Activated CD8-positive, alpha-beta memory T cell treated with anti-CD3 and anti-CD28 coated beads, Interleukin-2, amount 50 U/mL, for 1 hour (primary cell): ENCODE results near the gene PGS1.
"Not testable (repeated sequence)": the region's sequence is repeated elsewhere in the genome, so short reads cannot be mapped to it uniquely, and the experiment has no call there.

Source experiments
- DNase-seq: peaks from one replicate; pipeline ENCODE4 v3.0.0-alpha.2; 2020; ENCODE audit errors: extremely low read depth

Gene PGS1

GRCh38 chr17:78378225-78379130 lies at the start of gene PGS1:
PGS1 (plus strand) TSS chr17:78378649; CDS start chr17:78378666, 17 bp downstream.
- no peak for DNase-seq

- DNase-seq: no peak
Observed at GRCh38 chr17:78329263-78330059, 49.0 kb upstream of the PGS1 start.

- DNase-seq: no peak
Observed at GRCh38 chr17:78330570-78331224, 47.8 kb upstream of the PGS1 start.

GRCh38 chr17:78331355-78331754 lies 47.1 kb upstream of the PGS1 start:
- DNase-seq: not testable (repeated sequence)

GRCh38 chr17:78332991-78333390 lies 45.5 kb upstream of the PGS1 start:
- no peak for DNase-seq

GRCh38 chr17:78335209-78335608 lies 43.2 kb upstream of the PGS1 start:
- no peak for DNase-seq

GRCh38 chr17:78337244-78338109 lies 41.0 kb upstream of the PGS1 start:
- no peak for DNase-seq

- no peak for DNase-seq
Observed at GRCh38 chr17:78338486-78339259, 39.8 kb upstream of the PGS1 start.

GRCh38 chr17:78340183-78340955 lies 38.1 kb upstream of the PGS1 start:
- no peak for DNase-seq

GRCh38 chr17:78341559-78342448 lies 36.6 kb upstream of the PGS1 start:
- no peak for DNase-seq

- no peak for DNase-seq
Observed at GRCh38 chr17:78342449-78343186, 35.8 kb upstream of the PGS1 start.

- DNase-seq: no peak
Observed at GRCh38 chr17:78343187-78343542, 35.3 kb upstream of the PGS1 start.

- DNase-seq: no peak
Observed at GRCh38 chr17:78343543-78344201, 34.8 kb upstream of the PGS1 start.

- no peak for DNase-seq
Observed at GRCh38 chr17:78344666-78345065, 33.8 kb upstream of the PGS1 start.

GRCh38 chr17:78345172-78345571 lies 33.3 kb upstream of the PGS1 start:
- no peak for DNase-seq

- no peak for DNase-seq
Observed at GRCh38 chr17:78345791-78346494, 32.5 kb upstream of the PGS1 start.
